Ishikawa (cell line): ENCODE data around the gene OR2B6.

Experiments used
- EGR1 ChIP-seq: IDR thresholded peaks from 2 replicates; pipeline ENCODE4 v1.6.1; 2012
- EP300 ChIP-seq: IDR thresholded peaks from 2 replicates; pipeline ENCODE4 v1.6.1; 2012; ENCODE audit warnings: borderline replicate concordance
- FOXM1 ChIP-seq: IDR thresholded peaks from 2 replicates; pipeline ENCODE4 v1.6.1; 2012; ENCODE audit warnings: low read depth, borderline replicate concordance
- MAX ChIP-seq: IDR thresholded peaks from 2 replicates; pipeline ENCODE4 v1.6.1; 2012
- NFIC ChIP-seq: IDR thresholded peaks from 2 replicates; pipeline ENCODE4 v1.6.1; 2012
- TAF1 ChIP-seq: IDR thresholded peaks from 2 replicates; pipeline ENCODE4 v1.6.1; 2012; ENCODE audit warnings: low read depth, mild to moderate bottlenecking
- TCF12 ChIP-seq: IDR thresholded peaks from 2 replicates; pipeline ENCODE4 v1.6.1; 2012; ENCODE audit warnings: low read depth
- YY1 ChIP-seq: IDR thresholded peaks from 2 replicates; pipeline ENCODE4 v1.6.1; 2012; ENCODE audit warnings: low read depth
- TF ChIP-seq, protein P1 (sequence below): IDR thresholded peaks from 2 replicates; pipeline ENCODE4 v1.6.1; 2012; ENCODE audit warnings: low read depth, mild to moderate bottlenecking

DNA sequence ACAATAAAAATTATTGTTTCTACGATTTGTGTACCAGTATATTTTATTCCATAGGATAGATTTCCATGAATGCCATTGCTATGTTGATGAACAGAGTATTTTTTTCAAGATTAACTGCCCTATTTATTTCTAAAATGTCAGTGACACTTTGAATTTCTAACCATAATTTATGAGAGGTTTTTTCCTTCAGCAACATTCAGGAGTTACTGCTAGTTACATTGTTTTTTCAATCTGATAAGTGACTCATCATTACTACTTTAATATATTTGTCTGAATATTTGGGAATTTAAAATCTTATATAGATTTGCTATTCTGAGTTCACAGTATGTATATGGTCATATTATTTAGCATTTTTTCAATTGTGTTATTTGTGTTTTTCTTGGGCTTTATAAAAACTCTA, 6.0 kb upstream of the OR2B6 start:
- no peak for TF ChIP-seq TAF1
- TF ChIP-seq, protein P1, sequence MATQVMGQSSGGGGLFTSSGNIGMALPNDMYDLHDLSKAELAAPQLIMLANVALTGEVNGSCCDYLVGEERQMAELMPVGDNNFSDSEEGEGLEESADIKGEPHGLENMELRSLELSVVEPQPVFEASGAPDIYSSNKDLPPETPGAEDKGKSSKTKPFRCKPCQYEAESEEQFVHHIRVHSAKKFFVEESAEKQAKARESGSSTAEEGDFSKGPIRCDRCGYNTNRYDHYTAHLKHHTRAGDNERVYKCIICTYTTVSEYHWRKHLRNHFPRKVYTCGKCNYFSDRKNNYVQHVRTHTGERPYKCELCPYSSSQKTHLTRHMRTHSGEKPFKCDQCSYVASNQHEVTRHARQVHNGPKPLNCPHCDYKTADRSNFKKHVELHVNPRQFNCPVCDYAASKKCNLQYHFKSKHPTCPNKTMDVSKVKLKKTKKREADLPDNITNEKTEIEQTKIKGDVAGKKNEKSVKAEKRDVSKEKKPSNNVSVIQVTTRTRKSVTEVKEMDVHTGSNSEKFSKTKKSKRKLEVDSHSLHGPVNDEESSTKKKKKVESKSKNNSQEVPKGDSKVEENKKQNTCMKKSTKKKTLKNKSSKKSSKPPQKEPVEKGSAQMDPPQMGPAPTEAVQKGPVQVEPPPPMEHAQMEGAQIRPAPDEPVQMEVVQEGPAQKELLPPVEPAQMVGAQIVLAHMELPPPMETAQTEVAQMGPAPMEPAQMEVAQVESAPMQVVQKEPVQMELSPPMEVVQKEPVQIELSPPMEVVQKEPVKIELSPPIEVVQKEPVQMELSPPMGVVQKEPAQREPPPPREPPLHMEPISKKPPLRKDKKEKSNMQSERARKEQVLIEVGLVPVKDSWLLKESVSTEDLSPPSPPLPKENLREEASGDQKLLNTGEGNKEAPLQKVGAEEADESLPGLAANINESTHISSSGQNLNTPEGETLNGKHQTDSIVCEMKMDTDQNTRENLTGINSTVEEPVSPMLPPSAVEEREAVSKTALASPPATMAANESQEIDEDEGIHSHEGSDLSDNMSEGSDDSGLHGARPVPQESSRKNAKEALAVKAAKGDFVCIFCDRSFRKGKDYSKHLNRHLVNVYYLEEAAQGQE, result no peak
- TF ChIP-seq NFIC, result no peak
- TF ChIP-seq EGR1, result no peak
- TF ChIP-seq FOXM1, result no peak
- TF ChIP-seq EP300, result no peak
- no peak for TF ChIP-seq TCF12
- TF ChIP-seq MAX, result no peak
- no peak for TF ChIP-seq YY1
